Measurements from ENCODE around the gene SLC2A13.

The SLC2A13 gene

DNA sequence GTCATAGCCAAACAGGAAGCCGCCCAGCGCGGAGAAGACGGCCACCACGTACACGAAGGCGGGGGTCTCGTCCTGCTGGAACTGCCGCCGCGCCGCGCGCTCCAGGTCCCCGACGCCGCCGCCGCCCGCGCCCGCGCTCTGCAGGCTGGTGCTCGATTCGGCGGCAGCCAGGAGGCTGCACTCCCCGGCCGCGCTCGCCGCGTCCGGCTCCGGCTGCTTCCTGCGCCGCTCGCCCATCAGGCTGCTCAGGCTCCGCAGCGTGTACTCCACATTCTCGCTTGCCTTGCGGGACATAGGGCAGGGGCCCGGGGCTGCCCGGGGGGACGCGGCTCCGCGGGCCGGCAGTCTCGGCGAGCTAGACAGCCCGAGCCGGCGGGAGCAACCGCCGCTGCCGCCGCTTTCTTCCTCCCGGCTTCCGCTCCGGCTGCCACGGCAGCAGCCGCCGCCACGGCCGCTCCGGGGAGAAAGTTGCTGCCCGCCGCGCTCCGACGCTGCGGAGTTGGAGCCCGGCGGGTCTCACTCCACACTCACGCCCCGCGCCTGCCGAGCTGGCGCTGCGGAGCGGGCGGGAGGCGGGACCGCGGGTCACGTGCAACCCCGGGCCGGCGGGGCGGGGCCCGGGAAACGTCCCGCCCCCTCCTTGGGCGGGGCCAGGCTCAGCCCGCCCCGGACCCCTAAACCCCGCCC is at the start of gene SLC2A13:
Gene SLC2A13 (minus strand): TSS at position 567 of the 687 bp plus-strand sequence. CDS start 273 bp downstream, at position 294.
- DNase-seq (ENCODE audit: low read depth) = peak; percentile 76
- TF ChIP-seq, protein P1, sequence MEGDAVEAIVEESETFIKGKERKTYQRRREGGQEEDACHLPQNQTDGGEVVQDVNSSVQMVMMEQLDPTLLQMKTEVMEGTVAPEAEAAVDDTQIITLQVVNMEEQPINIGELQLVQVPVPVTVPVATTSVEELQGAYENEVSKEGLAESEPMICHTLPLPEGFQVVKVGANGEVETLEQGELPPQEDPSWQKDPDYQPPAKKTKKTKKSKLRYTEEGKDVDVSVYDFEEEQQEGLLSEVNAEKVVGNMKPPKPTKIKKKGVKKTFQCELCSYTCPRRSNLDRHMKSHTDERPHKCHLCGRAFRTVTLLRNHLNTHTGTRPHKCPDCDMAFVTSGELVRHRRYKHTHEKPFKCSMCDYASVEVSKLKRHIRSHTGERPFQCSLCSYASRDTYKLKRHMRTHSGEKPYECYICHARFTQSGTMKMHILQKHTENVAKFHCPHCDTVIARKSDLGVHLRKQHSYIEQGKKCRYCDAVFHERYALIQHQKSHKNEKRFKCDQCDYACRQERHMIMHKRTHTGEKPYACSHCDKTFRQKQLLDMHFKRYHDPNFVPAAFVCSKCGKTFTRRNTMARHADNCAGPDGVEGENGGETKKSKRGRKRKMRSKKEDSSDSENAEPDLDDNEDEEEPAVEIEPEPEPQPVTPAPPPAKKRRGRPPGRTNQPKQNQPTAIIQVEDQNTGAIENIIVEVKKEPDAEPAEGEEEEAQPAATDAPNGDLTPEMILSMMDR (conservative IDR thresholded peaks at IDR 0.05; ENCODE audit: low read depth, low read length) = no peak
- H3K4me3 ChIP-seq (ENCODE audit: low read depth, low read length) = peak within 1 kb of the TSS; percentile 83

DNA sequence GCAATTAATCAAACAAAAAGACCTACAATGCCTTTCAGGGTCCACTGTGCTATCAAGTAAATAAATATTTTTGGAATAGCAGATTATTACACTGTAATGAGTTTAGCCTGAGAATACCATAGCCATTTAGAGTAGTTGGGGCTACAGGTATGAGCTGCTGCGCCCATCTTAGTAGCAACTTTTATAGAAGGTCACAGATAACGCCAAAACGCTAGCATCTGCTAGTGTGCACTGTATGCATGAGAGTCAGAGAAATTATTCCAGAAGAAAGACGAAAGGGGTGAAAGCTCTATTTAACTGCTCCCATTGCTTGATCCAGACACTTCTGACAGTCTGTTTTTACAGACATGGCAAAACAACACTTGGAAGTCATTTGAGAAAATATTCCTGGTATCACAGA is 48.5 kb upstream of the SLC2A13 start:
- no peak for DNase-seq (ENCODE audit: low read depth)
- TF ChIP-seq, protein P1 (conservative IDR thresholded peaks at IDR 0.05; ENCODE audit: low read depth, low read length) = no peak
- no peak overlapping the region for H3K4me3 ChIP-seq (ENCODE audit: low read depth, low read length)

DNA sequence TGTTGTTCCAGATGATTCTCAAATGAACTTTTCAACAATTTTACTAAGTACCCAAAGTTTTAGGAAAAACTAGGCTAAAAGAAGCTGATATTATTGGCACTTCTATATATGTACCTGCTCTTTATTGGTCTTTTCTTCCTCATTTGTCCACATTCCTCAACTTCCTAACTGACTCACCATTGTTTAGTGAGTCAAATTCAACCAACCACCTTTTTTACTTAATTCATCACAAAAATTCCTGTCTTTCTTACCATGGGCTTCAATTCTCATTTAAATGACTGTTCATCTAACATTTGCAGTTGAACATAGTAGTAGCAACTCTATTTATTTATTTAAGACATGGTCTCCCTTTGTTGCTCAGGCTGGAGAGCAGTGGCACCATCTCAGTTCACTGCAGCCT is 47.6 kb upstream of the SLC2A13 start:
- H3K4me3 ChIP-seq (ENCODE audit: low read depth, low read length) = no peak overlapping the region
- TF ChIP-seq, protein P1 (conservative IDR thresholded peaks at IDR 0.05; ENCODE audit: low read depth, low read length) = no peak
- DNase-seq (ENCODE audit: low read depth) = no peak

DNA sequence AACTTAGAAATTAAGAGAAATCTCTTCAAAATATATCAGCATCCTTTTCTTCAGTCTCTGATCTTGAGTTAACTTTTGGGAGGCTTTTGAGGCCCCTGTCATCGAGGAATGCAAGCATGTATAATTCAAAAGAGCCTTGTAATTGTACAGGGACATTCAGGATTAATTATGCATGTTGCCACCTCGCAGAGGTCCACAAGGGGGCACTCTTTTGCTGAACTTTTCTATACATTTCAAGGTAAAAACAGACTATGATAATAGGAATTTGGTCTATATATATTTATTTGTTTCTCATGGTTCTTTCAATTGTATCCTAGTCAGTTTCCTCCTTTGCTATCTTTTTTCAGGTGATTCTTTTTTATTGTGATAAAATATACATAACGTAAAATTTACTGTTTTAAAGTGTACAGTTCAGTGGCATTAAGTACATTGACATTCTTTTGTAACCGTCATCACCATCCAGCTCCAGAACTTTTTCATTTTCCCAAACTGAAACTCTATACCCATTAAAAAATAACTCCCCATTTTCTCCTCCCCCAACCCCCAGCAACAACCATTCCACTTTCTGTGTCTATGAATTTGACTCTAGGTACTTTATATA is 47.0 kb upstream of the SLC2A13 start:
- TF ChIP-seq, protein P1 (conservative IDR thresholded peaks at IDR 0.05; ENCODE audit: low read depth, low read length) = peak; percentile 87
- no peak overlapping the region for H3K4me3 ChIP-seq (ENCODE audit: low read depth, low read length)
- DNase-seq (ENCODE audit: low read depth) = peak; percentile 72

DNA sequence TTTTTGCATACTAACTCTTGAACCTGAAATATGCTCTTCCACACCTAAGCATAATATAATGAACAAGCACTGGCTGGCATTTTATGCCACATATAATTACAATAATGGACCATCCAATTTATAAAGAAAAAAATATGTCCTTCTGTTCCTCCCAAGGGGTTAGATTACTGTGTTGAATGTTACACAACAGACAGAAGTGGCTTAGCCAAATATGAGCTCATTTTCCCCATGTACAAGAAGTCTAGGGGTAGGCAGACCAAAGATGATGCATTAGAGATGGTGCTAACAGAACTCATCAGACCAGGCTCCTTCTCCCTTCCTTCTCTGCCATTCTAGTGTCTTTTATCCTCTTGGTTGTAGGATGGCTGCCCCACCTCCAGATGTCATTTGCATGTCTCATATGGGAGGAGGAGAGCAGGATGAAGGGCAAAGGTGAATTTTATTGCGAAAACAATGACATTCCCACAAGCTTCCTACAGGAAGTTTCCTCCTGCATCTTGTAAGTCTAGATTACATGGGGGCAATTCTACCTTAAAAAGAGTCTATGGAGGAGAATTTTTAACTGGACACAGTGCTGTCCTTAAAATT is 43.9 kb upstream of the SLC2A13 start:
- DNase-seq (ENCODE audit: low read depth) = no peak
- no peak overlapping the region for H3K4me3 ChIP-seq (ENCODE audit: low read depth, low read length)
- TF ChIP-seq, protein P1 (conservative IDR thresholded peaks at IDR 0.05; ENCODE audit: low read depth, low read length) = no peak

DNA sequence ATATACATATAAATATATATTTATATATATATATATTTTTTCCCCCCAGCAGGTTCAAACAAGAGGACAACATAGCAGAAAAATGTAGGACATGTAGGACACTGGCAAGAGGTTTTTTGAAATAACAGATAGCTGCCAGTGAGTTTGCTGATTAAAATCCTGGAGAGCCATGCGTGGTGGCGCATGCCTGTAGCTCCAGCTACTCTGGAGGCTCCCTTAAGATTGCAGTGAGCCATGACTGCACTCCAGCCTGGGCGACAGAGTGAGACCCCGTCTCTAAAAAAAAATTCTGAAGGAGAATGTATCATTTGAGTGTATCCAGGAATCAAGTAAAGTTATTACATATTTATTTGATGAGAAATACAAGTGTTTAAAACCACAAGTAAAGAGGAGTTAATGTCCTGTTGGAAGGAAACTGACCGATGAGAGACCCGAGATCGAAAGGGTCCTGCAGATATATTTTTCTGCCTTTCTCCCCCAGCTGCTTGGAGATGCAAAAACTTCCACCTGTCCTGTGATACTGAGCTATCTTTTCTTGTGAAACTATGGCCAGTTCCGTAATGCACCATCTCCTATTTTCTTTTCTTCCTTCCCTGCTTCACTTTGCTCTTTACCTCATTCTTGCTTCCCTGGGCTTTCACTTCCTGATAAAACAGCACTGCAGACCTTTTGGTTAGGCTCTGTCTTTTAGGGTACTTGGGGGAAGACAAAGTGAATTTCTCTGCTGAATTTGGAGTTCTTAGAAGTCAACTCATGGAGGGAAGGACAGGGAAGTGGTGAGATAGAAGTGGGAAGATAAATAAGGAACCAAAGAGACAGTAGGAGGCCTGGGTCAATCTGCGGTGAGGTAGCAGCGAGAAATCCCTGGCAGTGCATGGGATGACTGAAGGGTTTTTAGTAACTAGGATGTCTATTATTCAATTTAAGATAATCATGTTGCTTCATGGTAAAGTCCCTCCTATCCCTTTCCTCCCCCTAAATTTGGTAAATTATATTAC is 41.2 kb upstream of the SLC2A13 start:
- TF ChIP-seq, protein P1 (conservative IDR thresholded peaks at IDR 0.05; ENCODE audit: low read depth, low read length) = no peak
- no peak overlapping the region for H3K4me3 ChIP-seq (ENCODE audit: low read depth, low read length)
- no peak for DNase-seq (ENCODE audit: low read depth)

Data from choroid plexus epithelial cell (primary cell).